GM12801 (cell line): ENCODE measurements around the gene PPFIA1.

ENCODE experiments used
- TF ChIP-seq, protein P1 (sequence below): IDR thresholded peaks from one replicate; pipeline ENCODE4 v1.5.1; 2011; ENCODE audit warnings: control low read depth; ENCODE audit not compliant: insufficient read length; ENCODE audit errors: extremely low read depth

The PPFIA1 gene

DNA sequence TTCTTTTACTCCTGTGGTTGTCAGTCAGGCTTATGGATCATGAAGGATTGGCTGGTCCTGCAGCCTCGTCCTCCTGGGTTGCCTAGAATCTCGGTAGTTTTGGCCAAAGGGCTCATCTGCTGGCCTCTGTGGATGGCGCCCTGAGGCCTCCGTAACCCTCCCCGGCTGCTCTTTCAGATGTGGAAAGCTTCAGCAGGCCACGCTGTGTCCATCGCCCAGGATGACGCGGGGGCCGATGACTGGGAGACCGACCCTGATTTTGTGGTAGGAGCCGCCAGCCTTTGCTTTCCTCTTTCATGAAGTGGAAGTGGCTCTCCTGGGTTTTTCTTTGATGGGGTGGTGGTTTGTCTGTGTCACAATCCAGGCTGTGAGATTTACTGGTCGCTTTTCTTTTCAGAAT lies 136.6 kb downstream of the PPFIA1 start:
- TF ChIP-seq, protein P1, sequence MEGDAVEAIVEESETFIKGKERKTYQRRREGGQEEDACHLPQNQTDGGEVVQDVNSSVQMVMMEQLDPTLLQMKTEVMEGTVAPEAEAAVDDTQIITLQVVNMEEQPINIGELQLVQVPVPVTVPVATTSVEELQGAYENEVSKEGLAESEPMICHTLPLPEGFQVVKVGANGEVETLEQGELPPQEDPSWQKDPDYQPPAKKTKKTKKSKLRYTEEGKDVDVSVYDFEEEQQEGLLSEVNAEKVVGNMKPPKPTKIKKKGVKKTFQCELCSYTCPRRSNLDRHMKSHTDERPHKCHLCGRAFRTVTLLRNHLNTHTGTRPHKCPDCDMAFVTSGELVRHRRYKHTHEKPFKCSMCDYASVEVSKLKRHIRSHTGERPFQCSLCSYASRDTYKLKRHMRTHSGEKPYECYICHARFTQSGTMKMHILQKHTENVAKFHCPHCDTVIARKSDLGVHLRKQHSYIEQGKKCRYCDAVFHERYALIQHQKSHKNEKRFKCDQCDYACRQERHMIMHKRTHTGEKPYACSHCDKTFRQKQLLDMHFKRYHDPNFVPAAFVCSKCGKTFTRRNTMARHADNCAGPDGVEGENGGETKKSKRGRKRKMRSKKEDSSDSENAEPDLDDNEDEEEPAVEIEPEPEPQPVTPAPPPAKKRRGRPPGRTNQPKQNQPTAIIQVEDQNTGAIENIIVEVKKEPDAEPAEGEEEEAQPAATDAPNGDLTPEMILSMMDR = no peak

DNA sequence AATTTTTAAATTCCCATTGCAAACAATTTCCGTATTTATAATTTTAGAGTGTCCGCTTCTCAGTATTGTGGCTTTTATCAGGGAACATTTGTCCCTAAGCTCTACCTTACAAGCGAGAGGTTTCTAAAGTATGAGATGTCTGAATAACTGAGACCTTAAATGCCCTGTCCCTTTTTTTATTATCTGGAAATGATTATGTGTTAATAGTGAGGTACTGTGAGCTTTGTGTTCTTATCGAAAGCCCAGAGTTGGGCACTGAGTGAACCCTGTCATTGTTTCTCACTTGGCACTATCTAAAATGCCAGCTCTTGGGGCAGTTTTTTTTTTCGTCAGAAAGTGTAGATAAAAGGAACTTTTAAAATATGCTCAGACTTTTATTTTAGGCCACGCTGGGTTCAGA lies 137.3 kb downstream of the PPFIA1 start:
- TF ChIP-seq, protein P1 = no peak

DNA sequence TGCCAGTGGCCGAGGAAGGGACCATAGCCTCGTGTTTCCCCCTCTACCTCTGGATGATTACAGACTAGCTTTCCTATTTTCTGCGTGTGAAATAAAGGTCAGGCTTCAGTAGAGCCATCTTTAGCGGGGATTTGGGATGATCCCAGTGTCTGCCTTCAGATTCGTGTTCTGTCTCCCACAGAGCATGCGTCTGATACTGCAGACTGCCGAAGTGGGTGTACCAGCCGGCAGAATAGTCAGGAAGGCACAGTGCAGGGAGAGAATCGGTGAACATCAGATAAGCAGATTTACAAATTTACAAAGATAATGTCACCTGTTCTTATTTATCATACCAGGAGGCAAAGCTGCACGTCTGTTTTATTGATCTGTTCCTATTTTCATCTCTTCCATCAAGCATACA lies 138.9 kb downstream of the PPFIA1 start:
- TF ChIP-seq, protein P1 = no peak

DNA sequence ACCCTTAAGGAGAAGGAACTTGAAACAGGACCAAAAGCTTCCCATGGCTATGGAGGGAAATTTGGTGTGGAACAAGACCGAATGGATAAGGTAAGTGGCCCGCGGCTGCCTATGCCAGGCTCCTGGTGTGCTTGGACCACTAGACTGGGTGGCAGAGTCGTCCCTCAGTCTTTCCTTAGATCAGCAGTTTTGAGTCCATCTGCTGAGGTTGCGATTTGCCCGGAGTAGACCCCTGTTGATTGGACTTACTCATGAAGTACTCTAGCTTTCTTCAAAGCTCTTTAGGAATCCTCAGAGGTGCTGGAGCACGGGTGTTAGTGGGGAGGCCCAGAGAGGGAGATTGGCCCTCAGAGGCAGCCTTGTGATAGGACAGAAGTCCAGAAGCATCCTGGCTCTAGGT lies 139.4 kb downstream of the PPFIA1 start:
- TF ChIP-seq, protein P1 = no peak

DNA sequence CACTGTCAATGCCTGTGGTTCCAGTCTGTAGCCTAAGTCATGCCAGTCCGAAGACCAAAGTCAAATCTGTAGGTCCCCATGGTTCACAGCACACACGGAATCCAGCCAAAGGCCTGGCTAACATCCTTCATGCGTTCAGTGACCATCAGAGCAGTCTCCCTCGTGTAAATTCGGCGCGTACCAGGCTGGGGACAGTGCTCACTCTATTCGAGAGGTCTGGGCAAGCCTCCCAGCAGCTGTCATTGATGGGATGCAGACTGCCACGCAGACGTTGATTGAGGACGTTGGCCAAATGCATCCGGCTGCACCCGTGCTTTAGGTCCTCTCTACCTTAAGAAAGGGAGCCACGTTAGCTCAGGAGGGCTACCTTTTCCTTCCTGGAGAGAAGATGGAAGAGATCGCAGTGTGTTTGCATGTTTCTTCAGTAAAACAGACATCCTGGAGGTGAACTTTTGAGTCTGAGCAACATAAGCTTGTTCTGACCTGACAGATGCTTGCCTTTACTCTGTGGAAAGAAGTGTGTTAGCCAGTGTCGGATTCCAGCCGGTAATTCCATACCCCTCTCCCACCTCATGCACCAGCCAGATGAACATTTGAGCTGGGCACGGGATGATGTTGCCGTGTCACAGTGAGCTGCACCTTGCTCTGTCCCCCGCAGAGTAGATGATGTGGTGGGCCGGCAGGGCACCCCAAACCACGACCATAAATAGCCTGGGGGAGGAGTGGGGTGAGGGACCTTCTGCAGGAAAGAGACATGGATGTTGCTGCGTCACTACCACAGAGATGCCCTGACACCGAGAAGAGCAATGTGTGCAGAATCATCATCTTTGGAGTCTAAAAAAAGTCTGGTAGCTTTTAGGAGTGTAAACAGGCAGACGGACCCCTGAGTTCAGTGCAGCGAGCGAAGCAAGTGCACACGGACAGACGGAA lies 140.1 kb downstream of the PPFIA1 start:
- TF ChIP-seq, protein P1 = no peak

DNA sequence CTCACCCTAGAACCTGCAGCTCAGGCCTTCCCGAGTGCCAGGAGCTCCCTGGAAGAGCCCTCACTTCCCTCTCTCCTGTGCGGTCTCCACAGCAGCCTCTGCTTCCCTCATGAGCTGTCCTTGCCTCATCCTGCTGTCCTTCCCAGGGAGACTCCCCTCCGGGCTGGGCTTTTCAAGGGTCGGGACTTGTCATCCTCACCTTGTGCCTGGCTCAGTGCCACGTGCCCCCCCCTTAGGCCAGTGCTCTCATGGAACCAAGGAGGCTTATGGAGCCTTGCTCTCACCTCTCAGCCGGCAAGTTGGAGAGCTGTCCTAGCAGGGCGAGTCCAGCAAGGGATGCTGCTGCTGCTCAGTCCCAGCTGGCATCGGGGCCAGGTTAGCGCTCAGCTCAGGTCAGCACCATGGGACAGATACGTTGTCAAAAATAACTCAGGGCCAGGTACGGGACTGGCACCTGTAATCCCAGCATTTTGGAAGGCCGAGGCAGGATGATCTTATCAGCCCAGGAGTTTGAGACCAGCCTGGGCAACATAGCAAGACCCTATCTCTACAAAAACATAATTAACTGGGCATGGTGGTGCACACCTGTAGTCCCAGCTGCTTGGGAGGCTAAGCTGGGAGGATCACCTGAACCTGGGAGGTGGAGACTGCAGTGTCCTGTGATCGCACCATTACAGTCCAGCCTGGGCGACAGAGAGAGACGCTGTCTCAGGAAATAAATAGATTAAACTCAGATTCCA lies 141.4 kb downstream of the PPFIA1 start:
- TF ChIP-seq, protein P1 = no peak

DNA sequence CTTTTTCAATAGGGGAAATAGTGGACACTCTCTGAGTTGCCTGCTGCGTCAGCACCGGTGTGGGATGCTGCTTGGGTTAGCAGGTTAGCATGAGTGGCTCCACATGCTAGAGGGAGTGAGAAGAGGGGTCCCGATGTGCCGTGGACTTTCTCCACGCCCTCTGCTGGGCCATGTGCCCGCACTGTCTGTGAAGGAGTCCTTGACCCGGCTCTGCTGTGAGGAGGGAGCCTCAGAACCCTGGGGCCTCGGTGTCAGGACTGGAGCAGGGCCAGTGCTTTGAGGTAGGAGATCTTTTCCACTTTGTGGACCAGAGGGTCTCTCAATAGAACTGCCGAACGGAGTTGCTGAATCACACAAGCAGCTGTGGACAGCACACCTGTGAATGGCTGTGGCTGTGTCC lies 142.7 kb downstream of the PPFIA1 start:
- TF ChIP-seq, protein P1 = no peak
